CD14-positive monocyte (primary cell): ENCODE results near the gene RNF130. TPM values are rescaled to one million over a fixed set of nuclear protein-coding genes. Genes with fewer than 3 reads are reported as not detected.

Experiments
- DNase-seq, 3 donors: peaks; one replicate each; pipeline ENCODE4 v3.0.0-alpha.2; 2011 to 2022
- H2AFZ ChIP-seq: 2 replicates; pipeline ENCODE4 v1.6.0; 2012; ENCODE audit warnings: mild to moderate bottlenecking, low read depth, low read length, inconsistent platforms; ENCODE audit not compliant: insufficient read depth, poor library complexity, severe bottlenecking
- H3K27ac ChIP-seq, 2 donors: 1 replicate in 1 of 2; 2 replicates in 1 of 2; pipeline ENCODE4 v1.5.1; 2012 to 2013; ENCODE audit warnings: low read length in 2 of 2, control low read depth in 1 of 2, inconsistent platforms in 1 of 2, low read depth in 1 of 2, mild to moderate bottlenecking in 1 of 2
- H3K27me3 ChIP-seq, 2 donors: one replicate each; pipeline versions ENCODE4 v1.6.0 to v1.6.1; 2011 to 2013; ENCODE audit warnings: low read length in 2 of 2; ENCODE audit not compliant: control insufficient read depth in 2 of 2, insufficient read depth in 2 of 2
- H3K36me3 ChIP-seq, 2 donors: replicated peaks in 1 of 2; 1 replicate in 1 of 2; 2 replicates in 1 of 2; pipeline versions ENCODE4 v1.5.1 to v1.6.1; 2012 to 2013; ENCODE audit warnings: low read length in 2 of 2, control low read depth in 1 of 2, inconsistent platforms in 1 of 2, mild to moderate bottlenecking in 1 of 2; ENCODE audit not compliant: insufficient read depth in 2 of 2, control insufficient read depth in 1 of 2
- H3K4me1 ChIP-seq, 2 donors: 1 replicate in 1 of 2; 2 replicates in 1 of 2; pipeline versions ENCODE4 v1.5.1 to v1.6.1; 2012 to 2013; ENCODE audit warnings: low read length in 2 of 2, control low read depth in 1 of 2, inconsistent platforms in 1 of 2, mild to moderate bottlenecking in 1 of 2, moderate library complexity in 1 of 2; ENCODE audit not compliant: insufficient read depth in 2 of 2, control insufficient read depth in 1 of 2
- H3K4me2 ChIP-seq: replicated peaks from 2 replicates; pipeline ENCODE3; 2012; ENCODE audit warnings: low read length, moderate library complexity, mild to moderate bottlenecking; ENCODE audit not compliant: poor library complexity, severe bottlenecking; ENCODE audit errors: extremely low read depth
- H3K4me3 ChIP-seq, 3 experiments: fragments of 200-600 bp in 1 of 3; sonication (generic) in 1 of 3; replicated peaks in 1 of 3; 1 replicate in 2 of 3; 2 replicates in 1 of 3; pipeline ENCODE4 v1.5.1; 2011 to 2013; ENCODE audit warnings: low read length in 3 of 3, mild to moderate bottlenecking in 3 of 3, control low read depth in 2 of 3, low read depth in 2 of 3, inconsistent platforms in 1 of 3, moderate library complexity in 1 of 3
- H3K79me2 ChIP-seq: 2 replicates; pipeline ENCODE4 v1.6.0; 2012; ENCODE audit warnings: mild to moderate bottlenecking, control low read depth, inconsistent platforms, low read length, moderate library complexity; ENCODE audit not compliant: insufficient read depth
- H3K9ac ChIP-seq: 2 replicates; pipeline ENCODE4 v1.6.0; 2017; ENCODE audit warnings: low read length, mild to moderate bottlenecking; ENCODE audit not compliant: insufficient read depth, poor library complexity, severe bottlenecking
- H3K9me3 ChIP-seq, 2 donors: replicated peaks in 1 of 2; 1 replicate in 1 of 2; 2 replicates in 1 of 2; pipeline versions ENCODE4 v1.5.1 to v1.6.1; 2012 to 2013; ENCODE audit warnings: low read length in 2 of 2, control low read depth in 1 of 2; ENCODE audit not compliant: control insufficient read depth in 1 of 2, insufficient read depth in 1 of 2
- H4K20me1 ChIP-seq: 2 replicates; pipeline ENCODE4 v1.6.0; 2012; ENCODE audit warnings: mild to moderate bottlenecking, low read length, control low read depth, moderate library complexity; ENCODE audit not compliant: insufficient read depth
- H3K27ac Mint-ChIP-seq, 7 donors: one replicate each; pipeline ENCODE4 v1.8.0; 2020; ENCODE audit warnings: mild to moderate bottlenecking in 7 of 7, mixed read lengths in 7 of 7, moderate library complexity in 6 of 7, inconsistent platforms in 2 of 7
- H3K27me3 Mint-ChIP-seq, 3 donors: one replicate each; pipeline ENCODE4 v1.8.0; 2021 to 2022; ENCODE audit warnings: low read depth in 3 of 3, mild to moderate bottlenecking in 3 of 3, mixed read lengths in 3 of 3, moderate library complexity in 3 of 3, inconsistent platforms in 1 of 3
- H3K36me3 Mint-ChIP-seq, 2 donors: one replicate each; pipeline ENCODE4 v1.8.0; 2020; ENCODE audit warnings: mixed read lengths in 2 of 2, inconsistent platforms in 1 of 2, mild to moderate bottlenecking in 1 of 2
- H3K4me1 Mint-ChIP-seq: one replicate; pipeline ENCODE4 v1.8.0; 2020; ENCODE audit warnings: mild to moderate bottlenecking, mixed read lengths
- H3K4me3 Mint-ChIP-seq, 2 donors: one replicate each; pipeline ENCODE4 v1.8.0; 2020; ENCODE audit warnings: mild to moderate bottlenecking in 2 of 2, mixed read lengths in 2 of 2, moderate library complexity in 1 of 2
- H3K9me3 Mint-ChIP-seq, 7 donors: one replicate each; pipeline ENCODE4 v1.8.0; 2020 to 2022; ENCODE audit warnings: mixed read lengths in 7 of 7, mild to moderate bottlenecking in 6 of 7, moderate library complexity in 6 of 7, inconsistent platforms in 2 of 7
- WGBS: methylation state at CpG from one replicate; pipeline ENCODE4 v1.1.5; 2013; ENCODE audit warnings: missing lambda C conversion rate; ENCODE audit not compliant: insufficient coverage; 5-methylcytosine and 5-hydroxymethylcytosine counted together
- intact Hi-C, 2 donors: fragments of 100-400 bp; cut with micrococcal nuclease; formaldehyde crosslinking; loops; one replicate each; pipeline versions ENCODE4 v1.15.0 to v1.15.1; 2023
- polyA plus RNA-seq, 3 donors: library from polyadenylated mRNA; depleted of rRNA in 1 of 3; unstranded in 2 of 3; stranded (reverse) in 1 of 3; fragments of 300-500 nt in 2 of 3; fragments of >200 nt in 1 of 3; fragmentation: Illumina TruSeq in 2 of 3; gene quantifications; 1 replicate in 2 of 3; 2 replicates in 1 of 3; pipeline ENCODE4 v1.2.3, GENCODE V29; 2012 to 2021
- TF ChIP-seq, protein P1 (sequence below): fragments of 200-600 bp; IDR thresholded peaks from one replicate; pipeline ENCODE4 v1.8.0; 2022; ENCODE audit warnings: antibody characterized with exemption, mild to moderate bottlenecking

RNF130 gene
- polyA plus RNA-seq, 3 donors = 294 to 439 (median 376) TPM

DNA sequence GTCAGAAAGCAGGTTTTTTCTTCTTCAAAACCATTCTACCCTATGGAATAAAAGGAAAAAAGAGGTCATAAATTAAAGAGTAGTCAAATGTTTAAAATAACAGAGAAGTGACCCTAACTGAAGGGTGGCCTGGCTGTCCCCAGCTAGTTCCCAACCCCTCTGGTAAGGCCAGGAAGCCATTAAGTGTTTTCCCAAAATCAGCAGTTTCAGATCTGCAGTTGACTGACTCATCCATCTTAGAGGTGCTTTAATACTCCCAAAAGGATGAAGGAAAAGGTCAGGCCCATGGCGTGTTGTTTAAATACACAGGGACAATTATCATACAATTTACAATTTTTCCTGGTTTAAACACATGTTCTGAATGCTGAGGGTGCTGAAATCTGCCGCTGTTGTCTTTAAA, 115.9 kb downstream of the RNF130 start:
- TF ChIP-seq, protein P1, sequence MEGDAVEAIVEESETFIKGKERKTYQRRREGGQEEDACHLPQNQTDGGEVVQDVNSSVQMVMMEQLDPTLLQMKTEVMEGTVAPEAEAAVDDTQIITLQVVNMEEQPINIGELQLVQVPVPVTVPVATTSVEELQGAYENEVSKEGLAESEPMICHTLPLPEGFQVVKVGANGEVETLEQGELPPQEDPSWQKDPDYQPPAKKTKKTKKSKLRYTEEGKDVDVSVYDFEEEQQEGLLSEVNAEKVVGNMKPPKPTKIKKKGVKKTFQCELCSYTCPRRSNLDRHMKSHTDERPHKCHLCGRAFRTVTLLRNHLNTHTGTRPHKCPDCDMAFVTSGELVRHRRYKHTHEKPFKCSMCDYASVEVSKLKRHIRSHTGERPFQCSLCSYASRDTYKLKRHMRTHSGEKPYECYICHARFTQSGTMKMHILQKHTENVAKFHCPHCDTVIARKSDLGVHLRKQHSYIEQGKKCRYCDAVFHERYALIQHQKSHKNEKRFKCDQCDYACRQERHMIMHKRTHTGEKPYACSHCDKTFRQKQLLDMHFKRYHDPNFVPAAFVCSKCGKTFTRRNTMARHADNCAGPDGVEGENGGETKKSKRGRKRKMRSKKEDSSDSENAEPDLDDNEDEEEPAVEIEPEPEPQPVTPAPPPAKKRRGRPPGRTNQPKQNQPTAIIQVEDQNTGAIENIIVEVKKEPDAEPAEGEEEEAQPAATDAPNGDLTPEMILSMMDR = no peak
- Histone ChIP-seq H3K27ac (peak overlapping the region in 1 of 2 donors; percentile 17), H3K9ac (no peak overlapping the region), H3K79me2 (peaks cover 19% of the 10 kb centered on the region), H3K9me3 (no peaks in the 10 kb centered on the region), H3K4me2 (no peak overlapping the region), H3K4me1 (peaks cover 13 to 15% of the 10 kb centered on the region in 2 donors), H3K36me3 (peaks cover 64 to 94% of the 10 kb centered on the region in 2 donors), H3K27me3 (no peaks in the 10 kb centered on the region), H4K20me1 (peaks cover 63% of the 10 kb centered on the region), H2AFZ (no peak overlapping the region), H3K4me3 (no peak overlapping the region)
- Mint-ChIP-seq H3K4me3 (no peak overlapping the region), H3K27ac (peak overlapping the region in 1 of 7 donors; percentile 37), H3K36me3 (peaks cover 64 to 85% of the 10 kb centered on the region in 2 donors), H3K4me1 (peaks cover 10% of the 10 kb centered on the region), H3K9me3 (no peaks in the 10 kb centered on the region), H3K27me3 (no peaks in the 10 kb centered on the region)
- WGBS = no CpG with 5 or more reads among the region's 2 CpGs
- intact Hi-C loops = loop anchor here in 1 of 2 donors (5.0 kb wide), 1 partner anchor 43 kb away; no protein-coding TSS in a partner anchor
- no peak for DNase-seq

DNA sequence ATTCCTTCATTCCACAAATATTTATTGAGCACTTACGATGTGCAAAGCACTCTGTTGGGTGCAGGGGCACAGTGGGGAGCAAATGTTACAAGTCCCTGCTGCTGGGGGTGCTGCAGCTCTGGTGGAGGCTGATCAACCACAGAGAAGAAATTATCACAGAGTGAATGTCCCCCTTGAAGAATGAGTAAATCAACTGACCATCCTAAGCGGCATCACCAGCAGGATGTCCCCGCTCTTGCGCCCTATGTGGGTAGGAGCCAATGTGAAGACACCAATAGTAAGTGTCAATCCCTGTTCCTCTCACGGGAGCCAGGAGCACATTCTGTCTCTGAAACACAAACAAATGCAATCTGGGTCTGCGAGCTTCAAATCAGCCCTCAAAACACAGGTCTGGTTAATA, 116.5 kb downstream of the RNF130 start:
- Histone ChIP-seq H3K27me3 (no peaks in the 10 kb centered on the region), H3K4me3 (no peak overlapping the region), H3K4me2 (no peak overlapping the region), H3K36me3 (peaks cover 63 to 94% of the 10 kb centered on the region in 2 donors), H3K27ac (no peak overlapping the region), H3K79me2 (peaks cover 14% of the 10 kb centered on the region), H4K20me1 (peaks cover 57% of the 10 kb centered on the region), H3K9me3 (no peaks in the 10 kb centered on the region), H2AFZ (no peak overlapping the region), H3K4me1 (peaks cover 8 to 9% of the 10 kb centered on the region in 2 donors), H3K9ac (no peak overlapping the region)
- WGBS = 94% methylated on average over 3 of the region's 6 CpGs
- intact Hi-C loops = loop anchor here in 1 of 2 donors (5.0 kb wide), 1 partner anchor 43 kb away; no protein-coding TSS in a partner anchor
- Mint-ChIP-seq H3K9me3 (no peaks in the 10 kb centered on the region), H3K27ac (no peak overlapping the region), H3K27me3 (no peaks in the 10 kb centered on the region), H3K36me3 (peaks cover 60 to 85% of the 10 kb centered on the region in 2 donors), H3K4me3 (no peak overlapping the region), H3K4me1 (peaks cover 5% of the 10 kb centered on the region)
- DNase-seq = no peak
- TF ChIP-seq, protein P1 = no peak
